WERI-Rb-1 (cell line): Measurements from ENCODE around the gene FOXD4L6.
"Not testable (repeated sequence)": the region's sequence is repeated elsewhere in the genome, so short reads cannot be mapped to it uniquely, and the experiment has no call there.

Experiments used
- DNase-seq: peaks from one replicate; pipeline ENCODE4 v3.0.0-alpha.2; 2020
- H3K27ac ChIP-seq: fragments of 250-450 bp; sonication (Bioruptor Pico); 2 replicates; pipeline ENCODE4 v1.5.1; 2020; ENCODE audit warnings: mild to moderate bottlenecking, moderate library complexity
- H3K27me3 ChIP-seq: fragments of 250-450 bp; sonication (Bioruptor Pico); 2 replicates; pipeline ENCODE4 v1.5.1; 2021; ENCODE audit warnings: mild to moderate bottlenecking, low read depth, moderate library complexity; ENCODE audit not compliant: insufficient read depth, severe bottlenecking
- H3K36me3 ChIP-seq: fragments of 250-450 bp; sonication (Bioruptor Pico); 2 replicates; pipeline ENCODE4 v1.5.1; 2020; ENCODE audit warnings: mild to moderate bottlenecking, moderate library complexity
- H3K4me3 ChIP-seq: 2 replicates; pipeline ENCODE4 v1.5.1; 2011; ENCODE audit warnings: low read depth, mild to moderate bottlenecking, control low read depth, low read length
- H3K9me3 ChIP-seq: fragments of 250-450 bp; sonication (Bioruptor Pico); 2 replicates; pipeline ENCODE4 v1.5.1; 2021; ENCODE audit warnings: mild to moderate bottlenecking, moderate library complexity; ENCODE audit not compliant: severe bottlenecking

The FOXD4L6 gene

GRCh38 chr9:41128581-41128980, at the start of gene FOXD4L6:
Gene FOXD4L6 (minus strand): TSS chr9:41128681. CDS start chr9:41128383, 298 bp downstream.
- H3K27me3 ChIP-seq: not testable (repeated sequence)

GRCh38 chr9:41174994-41175393, 46.5 kb upstream of the FOXD4L6 start:
- not testable (repeated sequence) for H3K27ac ChIP-seq, H3K4me3 ChIP-seq, H3K9me3 ChIP-seq, H3K36me3 ChIP-seq, DNase-seq, H3K27me3 ChIP-seq

More at GRCh38 chr9:41128581-41128980, at the start of gene FOXD4L6:
- H3K27ac ChIP-seq, H3K9me3 ChIP-seq, H3K36me3 ChIP-seq, H3K4me3 ChIP-seq, DNase-seq: not testable (repeated sequence)

- DNase-seq, H3K27me3 ChIP-seq, H3K4me3 ChIP-seq, H3K9me3 ChIP-seq, H3K27ac ChIP-seq, H3K36me3 ChIP-seq: not testable (repeated sequence)
These were observed 21.6 kb upstream of the FOXD4L6 start for GRCh38 chr9:41150116-41150515.

- not testable (repeated sequence) for H3K27ac ChIP-seq, H3K9me3 ChIP-seq, H3K27me3 ChIP-seq, H3K36me3 ChIP-seq, DNase-seq, H3K4me3 ChIP-seq
These were observed 13.4 kb upstream of the FOXD4L6 start for GRCh38 chr9:41141878-41142277.

- not testable (repeated sequence) for H3K27ac ChIP-seq, H3K36me3 ChIP-seq, DNase-seq, H3K4me3 ChIP-seq, H3K9me3 ChIP-seq, H3K27me3 ChIP-seq
These were observed 1.6 kb downstream of the FOXD4L6 start for GRCh38 chr9:41126746-41127446.

- not testable (repeated sequence) for DNase-seq, H3K4me3 ChIP-seq, H3K9me3 ChIP-seq, H3K27me3 ChIP-seq, H3K27ac ChIP-seq, H3K36me3 ChIP-seq
These were observed 2.5 kb downstream of the FOXD4L6 start for GRCh38 chr9:41125936-41126335.

- not testable (repeated sequence) for DNase-seq, H3K4me3 ChIP-seq, H3K9me3 ChIP-seq, H3K27ac ChIP-seq, H3K27me3 ChIP-seq, H3K36me3 ChIP-seq
These were observed 3.3 kb downstream of the FOXD4L6 start for GRCh38 chr9:41125109-41125658.

GRCh38 chr9:41124250-41125108, 4.0 kb downstream of the FOXD4L6 start:
- not testable (repeated sequence) for H3K4me3 ChIP-seq, H3K27ac ChIP-seq, H3K9me3 ChIP-seq, H3K27me3 ChIP-seq, H3K36me3 ChIP-seq, DNase-seq

GRCh38 chr9:41123812-41124211, 4.7 kb downstream of the FOXD4L6 start:
- not testable (repeated sequence) for H3K36me3 ChIP-seq, H3K27ac ChIP-seq, H3K9me3 ChIP-seq, DNase-seq, H3K27me3 ChIP-seq
- peak overlapping the region; percentile 29 for H3K4me3 ChIP-seq

- not testable (repeated sequence) for H3K27me3 ChIP-seq, H3K36me3 ChIP-seq, DNase-seq, H3K27ac ChIP-seq, H3K9me3 ChIP-seq
- H3K4me3 ChIP-seq: peak overlapping the region; percentile 25
These were observed 5.1 kb downstream of the FOXD4L6 start for GRCh38 chr9:41123396-41123795.

GRCh38 chr9:41120696-41121095, 7.8 kb downstream of the FOXD4L6 start:
- H3K27ac ChIP-seq, H3K36me3 ChIP-seq, H3K9me3 ChIP-seq, H3K27me3 ChIP-seq, DNase-seq, H3K4me3 ChIP-seq: not testable (repeated sequence)

GRCh38 chr9:41119719-41120118, 8.8 kb downstream of the FOXD4L6 start:
- H3K36me3 ChIP-seq, H3K27ac ChIP-seq, DNase-seq, H3K9me3 ChIP-seq, H3K27me3 ChIP-seq, H3K4me3 ChIP-seq: not testable (repeated sequence)

GRCh38 chr9:41119311-41119710, 9.2 kb downstream of the FOXD4L6 start:
- H3K27ac ChIP-seq, H3K36me3 ChIP-seq, H3K27me3 ChIP-seq, DNase-seq, H3K4me3 ChIP-seq, H3K9me3 ChIP-seq: not testable (repeated sequence)

- H3K4me3 ChIP-seq, H3K36me3 ChIP-seq, DNase-seq, H3K27ac ChIP-seq, H3K9me3 ChIP-seq, H3K27me3 ChIP-seq: not testable (repeated sequence)
These were observed 15.1 kb downstream of the FOXD4L6 start for GRCh38 chr9:41113348-41113747.
